HG03175 (cell line): ENCODE measurements around the gene SLC17A5.

Source experiments
- ATAC-seq: cut with Tn5 transposase; IDR thresholded peaks from one replicate; pipeline ENCODE4 v1.9.1; 2021; ENCODE audit warnings: mild to moderate bottlenecking, moderate library complexity; ENCODE audit not compliant: unreplicated experiment

The SLC17A5 gene

DNA sequence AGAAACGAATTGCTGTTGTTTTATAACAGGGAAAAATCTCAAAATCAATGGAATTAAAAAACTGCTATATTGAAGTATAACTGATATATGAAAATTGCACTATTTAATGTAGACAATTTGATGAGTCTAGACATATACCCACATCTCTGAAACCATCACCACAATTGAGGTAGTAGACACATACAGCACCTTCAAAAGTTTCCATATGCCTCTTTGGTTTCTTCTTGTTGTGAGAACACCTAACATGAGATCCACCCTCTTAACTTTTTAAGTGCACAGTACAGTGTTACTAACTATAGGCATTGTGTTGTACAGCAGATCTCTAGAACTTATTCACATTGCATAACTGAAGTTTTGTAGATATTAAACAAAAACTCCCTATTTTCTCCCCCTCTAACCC, 14.0 kb upstream of the SLC17A5 start:
- no peak for ATAC-seq

DNA sequence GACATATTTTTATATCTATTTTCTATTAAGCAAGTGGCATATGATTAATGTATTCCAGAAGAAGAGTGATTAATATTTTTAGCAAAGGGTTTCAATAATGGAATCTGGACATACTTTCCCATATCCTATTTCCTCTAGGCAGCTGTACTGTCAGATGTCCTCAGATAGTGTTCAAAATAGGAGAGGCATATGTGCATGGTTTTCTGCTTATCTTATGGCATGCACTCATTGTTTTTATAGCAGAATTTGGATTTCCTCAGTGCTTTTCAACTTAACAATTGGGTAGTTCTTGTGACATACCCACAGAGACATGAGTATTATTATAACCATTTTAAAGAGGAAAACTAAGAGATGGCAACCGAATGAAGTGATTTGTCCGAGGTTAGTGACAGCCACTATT, 12.6 kb upstream of the SLC17A5 start:
- no peak for ATAC-seq

DNA sequence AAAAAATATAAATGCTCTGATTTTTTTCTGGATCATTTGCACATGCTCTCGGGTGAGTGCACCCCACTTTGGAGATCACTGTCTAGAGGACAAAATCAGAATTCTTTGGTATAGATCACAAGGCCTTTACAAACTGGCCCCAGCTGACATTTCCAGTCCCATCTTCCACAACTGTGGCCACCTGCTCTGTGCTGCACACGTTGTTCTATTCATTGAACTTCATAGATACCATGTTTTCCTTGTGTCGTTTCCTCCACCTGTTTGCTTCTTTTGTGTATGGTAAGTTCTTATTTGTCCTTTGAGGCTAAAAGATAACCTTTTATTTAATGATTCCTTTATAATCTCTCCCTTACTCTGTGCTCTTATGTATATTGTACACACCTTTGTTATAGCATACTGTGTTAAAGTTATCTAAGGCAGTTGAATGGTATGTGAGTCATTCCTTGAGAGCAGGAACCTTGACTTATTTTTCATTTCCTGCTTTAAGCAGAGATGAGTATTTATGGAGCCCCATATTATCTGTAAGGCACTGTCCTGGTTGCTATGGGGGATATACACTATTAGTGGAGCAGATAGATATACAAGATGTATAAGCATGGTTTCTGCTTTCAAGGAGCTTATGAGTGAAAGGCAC, 12.0 kb upstream of the SLC17A5 start:
- ATAC-seq, result peak; percentile 88

DNA sequence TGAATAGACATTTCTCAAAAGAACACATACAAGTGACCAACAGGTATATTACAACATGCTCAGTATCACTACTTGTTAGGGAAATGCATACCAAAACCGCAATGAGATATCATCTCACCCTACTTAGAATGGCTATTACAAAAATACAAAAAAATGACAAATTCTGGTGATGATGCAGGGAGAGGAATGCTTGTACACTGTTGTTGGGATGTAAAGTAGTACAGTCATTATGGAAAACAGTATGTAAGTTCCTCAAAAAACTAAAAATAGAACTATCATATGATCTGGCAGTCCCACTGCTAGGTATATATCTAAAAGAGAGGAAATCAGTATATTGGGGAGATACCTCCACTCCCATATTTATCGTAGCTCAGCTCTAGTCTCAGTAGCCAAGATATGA, 10.9 kb upstream of the SLC17A5 start:
- ATAC-seq, result no peak

DNA sequence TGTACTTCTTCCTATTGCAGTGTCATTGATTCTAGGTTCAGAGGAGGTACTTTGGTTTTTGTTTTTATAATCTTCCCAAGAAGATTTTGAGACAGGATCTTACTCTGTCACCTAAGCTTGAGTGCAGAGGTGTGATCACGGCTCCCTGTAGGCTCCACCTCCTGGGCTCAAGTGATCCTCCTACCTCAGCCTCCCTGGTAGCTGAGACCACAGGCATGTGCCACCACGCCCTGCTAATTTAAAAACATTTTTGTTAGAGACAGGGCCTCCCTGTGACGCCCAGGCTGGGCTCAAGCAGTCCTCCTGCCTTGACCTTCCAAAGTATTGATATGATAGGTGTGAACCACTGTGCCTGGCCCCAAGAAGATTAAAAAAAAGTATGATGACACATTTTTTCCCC, 3.4 kb upstream of the SLC17A5 start:
- no peak for ATAC-seq

DNA sequence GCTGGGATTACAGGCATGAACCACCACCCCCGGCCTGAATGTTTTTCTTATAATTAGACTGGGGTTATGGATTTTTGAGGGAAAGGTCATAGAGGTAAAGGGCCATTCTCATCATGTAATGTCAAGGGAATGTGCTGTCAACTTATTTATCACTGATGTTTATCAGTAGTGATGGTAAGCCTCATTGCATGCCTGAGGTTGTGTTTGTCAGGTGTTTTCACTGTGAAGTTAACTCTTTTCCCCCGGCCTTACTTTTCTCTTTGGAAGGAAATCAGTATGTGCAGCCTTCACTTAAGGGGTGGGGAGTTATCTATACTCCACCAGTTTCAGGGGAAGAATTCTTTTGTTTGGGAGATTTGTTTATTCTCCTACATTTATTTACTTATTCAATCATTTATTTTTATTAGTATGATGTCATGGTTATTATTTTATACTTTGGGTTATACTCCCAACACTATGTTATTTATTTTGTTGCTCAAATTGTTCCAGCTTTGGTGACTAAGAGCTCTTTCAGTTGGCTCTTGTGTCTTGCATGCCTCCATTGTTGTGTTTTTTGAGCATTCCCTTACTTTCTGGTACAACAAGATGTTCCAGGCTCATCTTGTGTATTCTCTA, 2.8 kb upstream of the SLC17A5 start:
- no peak for ATAC-seq

DNA sequence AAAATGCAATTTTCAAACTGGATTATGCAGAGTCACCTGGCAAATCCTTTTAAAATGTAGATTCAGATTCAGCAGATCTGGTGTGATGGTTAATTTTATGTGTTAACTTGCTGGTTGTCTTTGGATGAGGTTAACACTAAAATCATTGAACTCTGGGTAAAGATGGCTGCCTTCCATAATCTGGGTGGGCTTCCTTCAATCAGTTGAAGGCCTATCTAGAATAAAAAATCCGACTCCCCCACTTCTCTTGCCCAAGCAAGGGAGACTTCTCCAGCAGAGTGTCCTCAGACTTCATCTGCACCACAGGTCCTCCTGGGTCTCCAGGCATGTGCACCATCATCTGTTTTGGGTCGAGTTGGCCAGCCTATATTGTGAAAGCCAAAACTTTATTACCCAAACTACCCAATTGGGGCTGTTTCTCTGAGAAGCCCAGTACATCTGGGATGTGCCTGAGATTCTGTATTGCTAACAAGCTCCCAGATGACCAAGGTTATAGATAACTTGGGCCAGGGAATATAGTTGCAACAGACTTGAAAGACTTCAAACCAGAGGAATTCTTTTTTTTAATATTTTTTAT, 1.6 kb upstream of the SLC17A5 start:
- ATAC-seq, result no peak

DNA sequence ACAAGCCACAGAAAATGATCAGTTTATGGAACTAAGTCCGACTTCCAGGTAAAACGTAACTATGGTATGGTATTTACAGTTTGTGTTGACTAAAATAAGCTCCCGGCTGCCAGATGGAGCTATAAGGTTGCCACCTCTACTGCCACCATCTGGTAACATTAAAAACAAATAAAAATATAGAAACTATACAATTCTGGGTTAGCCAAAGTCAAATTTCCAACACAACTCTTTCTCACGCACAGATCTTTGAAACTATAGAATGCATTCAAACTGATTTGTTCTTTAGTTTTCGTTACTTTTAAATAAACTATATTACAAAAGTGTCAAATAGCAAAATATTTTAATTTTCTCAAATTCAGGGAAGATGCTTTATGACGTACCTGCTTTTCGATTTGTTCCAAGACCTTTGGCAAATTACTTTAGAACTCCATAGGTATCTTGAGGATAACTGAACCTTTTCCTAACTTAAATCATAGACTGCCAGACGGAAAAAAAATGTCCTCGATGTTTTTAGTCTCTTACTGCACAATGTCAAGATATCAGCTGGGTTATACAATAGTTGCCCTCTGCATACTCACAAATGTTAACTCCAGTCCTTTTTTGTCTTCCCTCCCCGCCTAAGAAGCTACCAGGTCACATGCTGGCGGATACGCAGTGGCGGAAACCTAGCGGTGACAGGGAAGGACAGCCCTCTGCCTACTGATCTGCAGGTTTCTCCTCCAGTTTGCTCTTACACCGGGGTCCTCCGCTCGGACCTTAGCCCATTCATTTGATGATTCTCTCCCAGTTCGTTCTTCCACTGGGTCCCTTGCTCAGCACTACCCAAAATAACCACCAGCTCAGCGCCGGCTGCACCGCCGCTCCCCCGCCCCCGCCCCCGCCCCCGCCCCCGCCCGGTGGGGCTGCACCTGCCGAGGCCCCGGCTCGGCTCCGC, 888 bp downstream of the SLC17A5 start:
- ATAC-seq, result peak; percentile 45

DNA sequence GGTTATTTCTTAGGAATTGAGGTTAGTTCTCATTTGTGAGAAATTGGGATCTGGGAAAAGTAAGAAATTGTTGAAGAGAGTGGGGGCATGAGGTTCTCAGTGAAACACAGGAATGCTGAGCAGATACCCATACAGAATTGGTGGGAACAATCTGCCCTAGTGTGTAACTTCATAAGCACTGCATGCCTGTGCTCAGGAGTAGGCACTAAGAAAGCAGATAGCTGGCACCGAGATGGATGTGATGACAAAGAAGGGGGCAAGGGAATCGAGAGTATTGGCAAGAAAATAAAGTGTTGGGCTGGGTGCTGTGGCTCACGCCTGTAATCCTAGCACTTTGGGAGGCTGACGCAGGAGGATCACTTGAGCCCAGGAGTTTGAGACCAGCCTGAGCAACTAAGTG, 4.0 kb downstream of the SLC17A5 start:
- ATAC-seq, result no peak

DNA sequence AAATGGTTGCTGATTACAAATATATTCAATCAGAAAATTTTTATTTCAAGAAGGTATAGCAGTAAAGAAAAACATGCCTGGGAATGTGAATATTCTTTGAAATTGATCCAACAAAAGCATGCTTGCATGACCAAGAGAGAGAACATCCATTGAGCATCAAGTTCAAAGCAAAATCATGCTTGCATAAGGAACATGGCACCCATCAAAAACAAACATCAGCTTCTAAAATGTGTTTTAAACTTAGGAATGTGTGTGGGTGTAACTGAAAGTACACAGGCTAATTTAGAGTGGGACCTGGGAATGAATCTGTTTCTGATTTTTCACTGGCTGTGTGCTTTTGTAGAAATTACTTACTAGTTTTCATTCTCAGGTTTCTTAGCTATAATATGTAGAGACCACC, 5.6 kb downstream of the SLC17A5 start:
- ATAC-seq, result no peak

DNA sequence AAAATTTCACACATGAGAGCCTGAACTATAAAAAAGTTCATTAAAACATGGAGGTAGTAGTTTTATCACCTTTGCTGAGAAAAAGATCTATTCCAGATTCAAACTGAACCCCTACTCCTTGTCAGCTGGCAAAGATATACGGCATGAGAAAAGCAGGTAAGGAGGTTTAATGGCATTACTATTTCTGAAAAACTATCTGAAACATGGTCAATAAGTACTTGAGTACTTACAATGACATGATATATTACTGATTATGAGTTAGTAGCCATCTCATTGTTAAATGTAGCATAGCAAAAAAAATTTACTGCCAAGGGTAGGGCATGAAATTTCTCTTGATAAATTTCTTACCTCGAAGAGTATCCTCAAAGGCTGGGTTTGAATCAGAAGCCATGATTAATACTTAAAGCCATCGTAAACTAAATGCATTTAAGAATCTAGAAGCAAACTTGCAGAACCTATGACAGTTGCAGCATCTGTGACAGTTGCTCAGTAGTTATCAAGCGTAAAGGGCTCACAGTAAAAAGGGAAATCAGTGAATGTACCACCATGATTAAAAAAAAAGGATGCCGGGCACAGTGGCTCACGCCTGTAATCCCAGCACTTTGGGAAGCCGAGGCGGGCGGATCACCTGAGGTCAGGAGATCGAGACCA, 8.7 kb downstream of the SLC17A5 start:
- no peak for ATAC-seq

DNA sequence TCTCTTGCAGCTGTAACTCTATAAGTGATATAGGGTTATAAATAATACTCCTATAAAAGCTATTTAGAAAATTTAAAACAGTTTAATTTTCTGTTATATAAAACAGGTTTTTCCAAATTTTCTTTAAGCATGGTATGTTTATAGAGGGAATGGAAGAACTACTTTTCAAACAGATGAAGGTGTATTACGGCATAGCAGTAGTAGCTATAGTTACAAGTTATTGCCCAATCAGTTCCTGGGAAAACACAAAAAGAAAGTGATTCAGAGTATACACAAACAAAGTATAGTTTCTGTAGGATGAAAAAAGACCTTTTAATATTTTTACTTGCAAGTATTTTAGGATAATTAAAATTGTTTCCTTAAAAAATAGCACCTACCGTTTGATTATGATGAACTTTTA, 9.8 kb downstream of the SLC17A5 start:
- no peak for ATAC-seq

DNA sequence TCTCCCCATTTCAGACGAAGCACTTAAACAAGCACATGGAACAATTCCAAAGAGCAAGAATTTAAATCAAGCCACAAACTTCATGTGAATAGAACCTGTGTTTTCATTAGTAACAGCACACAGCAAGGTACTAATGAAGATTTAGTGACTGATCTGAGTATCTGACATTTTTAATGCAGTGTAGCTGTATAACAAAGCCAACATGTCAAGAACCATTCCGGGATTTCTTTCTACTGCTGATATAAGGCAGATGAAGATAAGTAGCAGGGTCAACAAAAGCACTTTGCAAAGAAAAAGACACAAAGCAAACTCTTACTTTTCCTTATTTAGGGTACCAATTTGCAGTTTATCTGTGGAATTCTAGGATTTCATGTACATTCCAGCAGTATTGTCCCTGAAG, 11.3 kb downstream of the SLC17A5 start:
- ATAC-seq, result no peak

DNA sequence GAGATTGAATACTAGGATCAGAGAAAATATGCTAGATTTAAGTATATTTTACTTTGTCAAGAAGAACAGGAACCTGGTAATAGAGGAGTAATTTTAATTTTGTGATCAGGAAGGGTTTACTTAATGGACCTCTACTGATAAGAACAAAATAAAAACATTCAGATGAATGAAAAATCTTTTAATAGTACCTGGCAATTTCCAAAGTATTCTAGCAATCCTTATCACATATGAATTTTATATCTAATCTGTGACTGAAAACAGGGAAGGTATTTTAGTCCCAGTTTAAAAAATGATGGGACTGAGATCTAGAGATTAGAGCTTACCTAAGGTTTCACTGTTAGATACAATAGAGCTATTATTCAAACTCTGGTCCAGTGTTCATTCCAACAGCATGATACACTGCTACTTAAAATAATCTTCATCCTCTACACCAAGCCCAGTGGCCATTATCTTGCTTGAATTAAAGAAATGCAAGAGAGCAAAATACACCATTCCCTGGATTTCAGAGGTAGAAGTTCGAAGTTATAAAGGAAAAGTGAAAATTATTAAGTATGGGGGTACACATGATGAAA, 13.5 kb downstream of the SLC17A5 start:
- no peak for ATAC-seq

DNA sequence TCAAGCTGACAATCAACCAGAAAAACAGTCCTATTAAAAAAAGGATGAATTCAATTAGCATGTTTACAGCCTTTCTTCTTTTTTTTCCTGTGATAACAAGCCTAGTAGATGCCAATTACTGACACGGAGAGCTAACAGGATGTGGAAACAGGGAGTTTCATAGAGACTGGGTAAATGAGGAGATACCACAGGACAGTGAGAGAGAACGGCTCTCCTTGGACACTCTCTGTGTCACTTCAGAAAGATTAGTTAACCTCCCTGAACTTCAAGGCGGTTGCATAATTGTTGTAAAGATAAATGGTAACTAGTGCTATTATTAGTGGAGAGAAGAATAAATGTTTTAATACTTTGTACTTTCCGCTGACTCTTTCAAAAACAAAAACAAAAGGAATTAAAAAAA, 14.8 kb downstream of the SLC17A5 start:
- no peak for ATAC-seq

DNA sequence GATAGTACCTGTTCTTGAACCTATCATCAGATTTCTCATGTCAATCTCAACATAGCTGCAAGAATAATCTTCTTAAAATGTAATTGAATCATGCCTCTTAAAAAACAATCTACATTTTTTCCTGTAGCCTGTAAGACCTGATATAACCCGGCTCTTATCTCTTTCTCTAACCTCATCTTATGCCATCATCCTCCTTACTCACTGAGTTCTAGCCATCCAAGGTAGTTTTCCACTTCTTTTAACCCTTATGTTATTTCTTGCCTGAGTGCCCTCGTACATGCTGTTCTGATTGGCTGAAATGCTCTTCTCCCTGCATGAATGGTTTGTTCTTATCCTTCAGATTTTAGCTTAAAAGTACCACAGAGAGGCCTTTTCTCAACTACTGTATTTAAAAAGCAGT, 16.4 kb downstream of the SLC17A5 start:
- ATAC-seq, result no peak

DNA sequence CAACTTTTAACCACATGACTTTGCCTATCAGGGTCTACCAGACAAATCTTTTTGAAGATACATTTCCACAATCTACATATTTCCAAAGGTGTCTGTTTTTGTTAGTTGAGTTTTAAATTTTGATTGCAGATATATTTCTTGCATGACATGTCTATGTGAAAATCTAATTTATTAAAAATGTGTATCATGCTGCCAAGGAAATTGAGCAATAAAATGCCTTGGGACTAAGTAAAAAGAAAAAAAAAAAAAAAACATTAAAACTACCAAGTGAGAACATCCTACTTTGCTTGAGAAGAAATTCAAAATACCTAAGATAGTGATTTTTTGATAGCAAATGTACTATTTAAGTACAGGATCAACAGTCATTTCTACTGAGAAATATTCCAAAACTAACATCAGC, 17.7 kb downstream of the SLC17A5 start:
- no peak for ATAC-seq

DNA sequence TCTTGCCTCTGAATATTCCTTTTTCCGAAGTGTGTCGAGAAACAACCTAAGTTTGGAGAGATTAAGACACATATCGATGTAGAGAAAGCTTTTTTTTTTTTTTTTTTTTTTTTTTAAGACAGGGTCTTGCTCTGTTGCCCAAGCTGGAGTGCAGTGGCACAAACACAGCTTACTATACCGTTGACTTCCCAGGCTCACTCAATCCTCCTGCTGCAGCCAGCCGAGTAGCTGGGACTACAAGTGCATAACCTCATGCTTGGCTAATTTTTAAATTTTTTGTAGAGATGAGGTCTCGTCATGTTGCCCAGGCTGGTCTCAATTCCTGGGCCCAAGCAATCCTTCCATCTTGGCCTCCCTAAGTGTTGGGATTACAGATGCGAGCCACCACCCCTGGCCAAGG, 21.4 kb downstream of the SLC17A5 start:
- ATAC-seq, result no peak

DNA sequence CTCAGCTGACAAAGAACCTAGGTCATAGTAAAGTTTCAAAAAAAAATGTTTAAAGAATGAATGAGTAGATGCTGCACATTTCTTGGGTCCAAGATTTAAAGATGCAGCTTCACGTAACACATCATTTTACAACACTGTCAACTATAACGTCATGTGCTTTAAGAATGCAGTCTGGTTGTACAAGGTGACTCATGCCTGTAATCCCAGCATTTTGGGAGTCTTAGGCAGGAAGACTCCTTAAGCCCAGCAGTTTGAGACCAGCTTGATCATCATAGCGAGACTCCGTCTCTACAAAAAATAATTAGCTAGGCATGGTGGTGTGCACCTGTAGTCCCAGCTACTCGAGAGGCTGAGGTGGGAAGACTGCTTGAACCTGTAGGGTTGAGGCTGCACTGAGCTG, 21.9 kb downstream of the SLC17A5 start:
- no peak for ATAC-seq

DNA sequence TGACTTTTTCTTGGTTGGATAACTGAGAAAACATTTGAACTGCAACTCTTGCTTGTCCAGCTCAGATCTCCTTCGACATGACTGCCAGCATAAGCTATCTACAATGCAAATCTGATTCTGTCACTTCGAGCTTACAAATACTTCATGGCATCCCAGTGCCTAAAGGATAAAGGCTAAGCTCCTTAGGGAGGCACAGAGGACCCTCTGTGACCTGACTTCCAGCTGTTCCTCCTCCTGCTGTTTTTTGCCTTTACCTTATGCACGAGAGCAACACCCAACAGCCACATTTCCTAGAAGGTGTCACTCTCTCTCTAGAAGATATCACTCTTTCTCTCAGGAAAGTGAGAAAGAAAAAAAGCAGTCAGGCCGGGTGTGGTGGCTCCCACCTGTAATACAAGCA, 23.4 kb downstream of the SLC17A5 start:
- ATAC-seq, result no peak

DNA sequence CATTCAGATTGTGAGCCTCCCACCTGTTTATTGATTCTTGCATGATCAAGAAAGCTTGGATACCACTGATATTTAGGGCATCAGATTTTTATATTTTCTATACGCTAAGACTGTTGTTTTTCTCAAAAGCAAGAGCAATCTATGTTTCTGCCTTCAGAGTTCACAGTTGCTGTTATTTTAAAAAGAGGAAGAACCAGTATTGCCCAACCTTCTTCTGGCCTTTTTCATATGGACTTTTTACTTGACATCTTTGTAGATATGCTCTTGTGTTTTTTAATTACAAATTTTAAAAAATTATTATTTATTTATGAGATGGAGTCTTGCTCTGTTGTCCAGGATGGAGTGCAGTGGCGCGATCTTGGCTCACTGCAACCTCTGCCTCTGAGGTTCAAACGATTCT, 28.9 kb downstream of the SLC17A5 start:
- no peak for ATAC-seq
